HG02973 (cell line): ENCODE measurements around the gene KCNE5.
"Not testable (repeated sequence)": the region's sequence is repeated elsewhere in the genome, so short reads cannot be mapped to it uniquely, and the experiment has no call there.

Source experiments
- ATAC-seq: cut with Tn5 transposase; IDR thresholded peaks from one replicate; pipeline ENCODE4 v1.9.1; 2021; ENCODE audit warnings: moderate library complexity; ENCODE audit not compliant: unreplicated experiment

KCNE5 gene

GRCh38 chrX:109619771-109620170 is 5.2 kb downstream of the KCNE5 start:
- ATAC-seq = no peak

- no peak for ATAC-seq
Observed at GRCh38 chrX:109614951-109615350, 10.0 kb downstream of the KCNE5 start.

- ATAC-seq = no peak
Observed at GRCh38 chrX:109601486-109601885, 23.5 kb downstream of the KCNE5 start.

- no peak for ATAC-seq
Observed at GRCh38 chrX:109600237-109600651, 24.7 kb downstream of the KCNE5 start.

GRCh38 chrX:109596015-109596414 is 29.0 kb downstream of the KCNE5 start:
- no peak for ATAC-seq

GRCh38 chrX:109590176-109590575 is 34.8 kb downstream of the KCNE5 start:
- no peak for ATAC-seq

- no peak for ATAC-seq
Observed at GRCh38 chrX:109585488-109585887, 39.5 kb downstream of the KCNE5 start.

GRCh38 chrX:109578916-109579315 is 46.1 kb downstream of the KCNE5 start:
- ATAC-seq = no peak

GRCh38 chrX:109577055-109577454 is 47.9 kb downstream of the KCNE5 start:
- no peak for ATAC-seq

- ATAC-seq = not testable (repeated sequence)
Observed at GRCh38 chrX:109576083-109576482, 48.9 kb downstream of the KCNE5 start.
